MM.1S (cell line): ENCODE results near the gene MPZL3.

Experiments used
- DNase-seq: peaks from one replicate; pipeline ENCODE4 v3.0.0-alpha.2; 2015
- H2AFZ ChIP-seq: fragments of 300-600 bp; sonication (generic); 2 replicates; pipeline ENCODE4 v1.6.0; 2016; ENCODE audit warnings: antibody characterized with exemption, low read length
- H3F3A ChIP-seq: fragments of 300-600 bp; sonication (generic); 2 replicates; pipeline ENCODE4 v1.6.1; 2016; ENCODE audit warnings: mild to moderate bottlenecking, antibody characterized with exemption, low read length, moderate library complexity, mixed read lengths; ENCODE audit not compliant: insufficient read depth
- H3K27ac ChIP-seq: fragments of 300-600 bp; sonication (generic); 2 replicates; pipeline ENCODE4 v1.5.1; 2016; ENCODE audit warnings: mild to moderate bottlenecking, low read length
- H3K27me3 ChIP-seq: fragments of 300-600 bp; sonication (generic); replicated peaks from 2 replicates; pipeline ENCODE4 v1.6.0; 2016; ENCODE audit warnings: low read length; ENCODE audit not compliant: insufficient read depth
- H3K36me3 ChIP-seq: fragments of 300-600 bp; sonication (generic); replicated peaks from 2 replicates; pipeline ENCODE4 v1.6.1; 2016; ENCODE audit warnings: mild to moderate bottlenecking, low read length, mixed read lengths; ENCODE audit not compliant: insufficient read depth
- H3K4me1 ChIP-seq: fragments of 300-600 bp; sonication (generic); 2 replicates; pipeline ENCODE4 v1.6.1; 2016; ENCODE audit warnings: low read length, mixed read lengths
- H3K4me2 ChIP-seq: fragments of 300-600 bp; sonication (generic); 2 replicates; pipeline ENCODE4 v1.6.0; 2016; ENCODE audit warnings: low read depth, low read length
- H3K4me3 ChIP-seq: fragments of 300-600 bp; sonication (generic); 2 replicates; pipeline ENCODE4 v1.5.1; 2016; ENCODE audit warnings: low read length, mixed read lengths
- H3K79me2 ChIP-seq: fragments of 300-600 bp; sonication (generic); 2 replicates; pipeline ENCODE4 v1.6.1; 2016; ENCODE audit warnings: mixed run types, low read length, mixed read lengths
- H3K9ac ChIP-seq: fragments of 300-600 bp; sonication (generic); 2 replicates; pipeline ENCODE4 v1.6.1; 2016; ENCODE audit warnings: low read length, mixed read lengths
- H3K9me2 ChIP-seq: fragments of 300-600 bp; sonication (generic); replicated peaks from 2 replicates; pipeline ENCODE4 v1.6.1; 2016; ENCODE audit warnings: mild to moderate bottlenecking, low read length, mixed read lengths; ENCODE audit not compliant: insufficient read depth
- H3K9me3 ChIP-seq: fragments of 300-600 bp; sonication (generic); replicated peaks from 2 replicates; pipeline ENCODE4 v1.6.1; 2016; ENCODE audit warnings: mild to moderate bottlenecking, low read length, mixed read lengths; ENCODE audit not compliant: insufficient read depth
- H4K20me1 ChIP-seq: fragments of 300-600 bp; sonication (generic); 2 replicates; pipeline ENCODE4 v1.6.1; 2016; ENCODE audit warnings: mild to moderate bottlenecking, low read length, moderate library complexity, mixed read lengths; ENCODE audit not compliant: insufficient read depth
- EZH2 ChIP-seq: fragments of 300-600 bp; sonication (generic); optimal IDR thresholded peaks from 2 replicates; pipeline ENCODE3; 2017; ENCODE audit warnings: low read depth, mild to moderate bottlenecking, antibody characterized with exemption, low read length, mixed read lengths
- EZH2phosphoT487 ChIP-seq: fragments of 300-600 bp; sonication (generic); IDR thresholded peaks from 2 replicates; pipeline ENCODE4 v1.6.1; 2018; ENCODE audit warnings: antibody characterized with exemption, low read length
- TF ChIP-seq, protein P1 (sequence below): fragments of 300-600 bp; sonication (generic); IDR thresholded peaks from 2 replicates; pipeline ENCODE4 v1.5.1; 2016; ENCODE audit warnings: antibody characterized with exemption, low read length, mixed read lengths

The MPZL3 gene

DNA sequence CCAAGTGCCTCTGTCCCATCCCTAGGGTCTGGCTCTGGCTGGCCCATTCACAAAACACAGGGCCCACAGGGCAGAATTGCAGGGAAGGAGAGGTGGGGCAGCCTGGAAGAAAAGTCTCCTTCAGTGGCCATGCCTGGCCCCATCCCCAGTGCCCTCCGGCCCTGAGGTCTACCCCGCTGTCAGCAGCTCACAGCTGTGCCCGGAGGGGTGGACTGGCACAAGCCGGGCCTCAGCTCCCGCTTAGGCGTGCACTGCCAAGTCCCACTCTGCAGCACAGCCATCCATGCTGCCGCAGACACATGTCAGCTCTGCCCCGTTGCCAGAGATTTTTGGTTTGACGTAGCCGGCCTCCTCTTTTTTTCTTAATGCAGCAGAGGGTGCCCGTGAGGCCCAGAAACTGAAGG lies 71.9 kb downstream of the MPZL3 start:
- Histone ChIP-seq H3K9ac (no peak overlapping the region), H3K9me2 (no peaks in the 10 kb centered on the region), H3K27ac (no peak overlapping the region), H3K4me3 (no peak overlapping the region), H3K4me1 (no peaks in the 10 kb centered on the region), H3F3A (no peaks in the 10 kb centered on the region), H3K4me2 (no peak overlapping the region), H2AFZ (no peak overlapping the region), H3K36me3 (no peaks in the 10 kb centered on the region), H3K27me3 (peaks cover 25% of the 10 kb centered on the region), H3K9me3 (no peaks in the 10 kb centered on the region), H3K79me2 (no peaks in the 10 kb centered on the region), H4K20me1 (no peaks in the 10 kb centered on the region)
- no peak for DNase-seq
- no peak for TF ChIP-seq EZH2phosphoT487
- TF ChIP-seq, protein P1, sequence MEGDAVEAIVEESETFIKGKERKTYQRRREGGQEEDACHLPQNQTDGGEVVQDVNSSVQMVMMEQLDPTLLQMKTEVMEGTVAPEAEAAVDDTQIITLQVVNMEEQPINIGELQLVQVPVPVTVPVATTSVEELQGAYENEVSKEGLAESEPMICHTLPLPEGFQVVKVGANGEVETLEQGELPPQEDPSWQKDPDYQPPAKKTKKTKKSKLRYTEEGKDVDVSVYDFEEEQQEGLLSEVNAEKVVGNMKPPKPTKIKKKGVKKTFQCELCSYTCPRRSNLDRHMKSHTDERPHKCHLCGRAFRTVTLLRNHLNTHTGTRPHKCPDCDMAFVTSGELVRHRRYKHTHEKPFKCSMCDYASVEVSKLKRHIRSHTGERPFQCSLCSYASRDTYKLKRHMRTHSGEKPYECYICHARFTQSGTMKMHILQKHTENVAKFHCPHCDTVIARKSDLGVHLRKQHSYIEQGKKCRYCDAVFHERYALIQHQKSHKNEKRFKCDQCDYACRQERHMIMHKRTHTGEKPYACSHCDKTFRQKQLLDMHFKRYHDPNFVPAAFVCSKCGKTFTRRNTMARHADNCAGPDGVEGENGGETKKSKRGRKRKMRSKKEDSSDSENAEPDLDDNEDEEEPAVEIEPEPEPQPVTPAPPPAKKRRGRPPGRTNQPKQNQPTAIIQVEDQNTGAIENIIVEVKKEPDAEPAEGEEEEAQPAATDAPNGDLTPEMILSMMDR, result no peak
- TF ChIP-seq EZH2, result no peak

DNA sequence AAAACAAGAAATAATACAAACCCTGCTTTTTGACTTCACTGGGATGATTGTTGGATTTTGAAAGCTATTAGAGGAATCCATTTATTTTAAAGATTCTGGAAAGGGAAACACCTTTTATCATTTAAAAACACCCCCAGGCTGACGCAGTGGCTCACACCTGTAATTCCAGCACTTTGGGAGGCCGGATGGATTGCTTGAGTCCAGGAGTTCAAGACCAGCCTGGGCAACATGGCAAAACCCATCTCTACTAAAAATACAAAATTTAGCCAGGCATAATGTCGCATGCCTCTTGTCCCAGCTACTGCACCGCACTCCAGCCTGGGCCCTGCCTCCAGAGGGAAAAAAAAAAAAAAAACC lies 75.4 kb downstream of the MPZL3 start:
- H3K9me3 ChIP-seq, result no peaks in the 10 kb centered on the region
- H3K4me1 ChIP-seq, result no peaks in the 10 kb centered on the region
- no peak overlapping the region for H3K9ac ChIP-seq
- no peak overlapping the region for H3K4me2 ChIP-seq
- no peaks in the 10 kb centered on the region for H3K79me2 ChIP-seq
- TF ChIP-seq EZH2 (no peak), EZH2phosphoT487 (no peak)
- TF ChIP-seq, protein P1, result no peak
- no peaks in the 10 kb centered on the region for H4K20me1 ChIP-seq
- no peak overlapping the region for H3K27ac ChIP-seq
- no peak for DNase-seq
- H3K36me3 ChIP-seq, result no peaks in the 10 kb centered on the region
- no peak overlapping the region for H3K4me3 ChIP-seq
- no peak overlapping the region for H2AFZ ChIP-seq
- H3K27me3 ChIP-seq, result peaks cover 47% of the 10 kb centered on the region
- H3K9me2 ChIP-seq, result no peaks in the 10 kb centered on the region
- H3F3A ChIP-seq, result no peaks in the 10 kb centered on the region
